Measurements from ENCODE around the gene ITGAL. TPM values are rescaled to one million over a fixed set of nuclear protein-coding genes. Genes with fewer than 3 reads are reported as not detected.

The ITGAL gene
- total and polyA plus RNA-seq, 11 donors = 0.25 to 29.5 (median 1.6) TPM

- peak overlapping the region in 1 of 12 donors; percentile 33 for H3K27ac ChIP-seq
- H3K4me3 ChIP-seq = no peak overlapping the region
- no peak for TF ChIP-seq CTCF (IDR thresholded peaks at IDR 0.05)
- TF ChIP-seq POLR2A (IDR thresholded peaks at IDR 0.05) = no peak
- no peaks in the 10 kb centered on the region for H3K9me3 ChIP-seq
- DNase-seq (no peak), ATAC-seq (no peak)
- no peaks in the 10 kb centered on the region for H3K27me3 ChIP-seq
- H3K36me3 ChIP-seq = peaks cover 0 to 13% (median 8%) of the 10 kb centered on the region in 9 donors
- intact Hi-C loops (cut with DNase I) = loop anchor here in 9 of 10 donors (5.0 to 10.0 kb wide), 6 partner anchors 47 to 460 kb away; partner anchors contain the start of genes SEPHS2 (in 7 of the 9), ZNF688 (in 2 of the 9), ALDOA (in 1 of the 9) and DCTPP1 (in 1 of the 9)
- 92 to 95% (median 94%) methylated on average over 42 to 60 of the region's 60 CpGs for WGBS, 4 donors
- H3K4me1 ChIP-seq = peaks cover 0 to 44% (median 19%) of the 10 kb centered on the region in 12 donors
Measured at GRCh38 chr16:30524575-30525568, 52.3 kb downstream of the ITGAL start.

DNA sequence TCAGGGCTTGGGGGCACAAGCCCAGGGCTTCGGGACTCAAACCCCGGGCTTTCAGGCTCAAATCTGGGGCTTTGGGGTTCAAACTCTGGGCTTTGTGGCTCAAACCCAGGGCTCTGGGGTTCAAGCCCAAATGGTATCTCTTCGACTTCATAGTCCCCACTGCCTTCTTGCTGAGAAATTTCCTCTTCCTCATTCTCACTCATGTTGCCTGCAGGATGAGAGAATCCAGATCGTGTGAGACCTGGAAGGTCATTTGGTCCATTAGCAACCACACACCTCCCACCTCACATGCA lies 53.2 kb downstream of the ITGAL start:
- ATAC-seq (no peak), DNase-seq (no peak)
- no peaks in the 10 kb centered on the region for H3K9me3 ChIP-seq
- H3K27me3 ChIP-seq = no peaks in the 10 kb centered on the region
- peak overlapping the region; percentile 95 to 100 (median 99) for H3K27ac ChIP-seq
- intact Hi-C loops (cut with DNase I) = loop anchor here in 9 of 10 donors (2.0 to 10.0 kb wide), 10 partner anchors 47 to 461 kb away; partner anchors contain the start of genes SEPHS2 (in 8 of the 9), ZNF785 (in 3 of the 9), FBRS (in 2 of the 9) and ZNF688 (in 2 of the 9)
- H3K36me3 ChIP-seq = peaks cover 0 to 16% (median 9%) of the 10 kb centered on the region in 9 donors
- TF ChIP-seq CTCF (IDR thresholded peaks at IDR 0.05) (no peak), POLR2A (IDR thresholded peaks at IDR 0.05) (no peak)
- H3K4me3 ChIP-seq = peak overlapping the region; percentile 35 to 98 (median 86)
- 55 to 66% (median 60%) methylated on average over 4 of the region's 4 CpGs for WGBS, 4 donors
- H3K4me1 ChIP-seq = peaks cover 0 to 44% (median 19%) of the 10 kb centered on the region in 12 donors

- H3K4me3 ChIP-seq = peak within 1 kb of the TSS; percentile 35 to 98 (median 86)
- ATAC-seq = peak in 3 of 4 donors; percentile 5 to 66 (median 64)
- peak within 1 kb of the TSS; percentile 95 to 100 (median 99) for H3K27ac ChIP-seq
- H3K27me3 ChIP-seq = no peaks in the 10 kb centered on the region
- H3K9me3 ChIP-seq = no peaks in the 10 kb centered on the region
- TF ChIP-seq POLR2A (IDR thresholded peaks at IDR 0.05) (peak in 1 of 2 donors; percentile 30), CTCF (IDR thresholded peaks at IDR 0.05) (no peak)
- WGBS, 4 donors = 0 to 1% (median 1%) methylated on average over 2 to 73 of the region's 73 CpGs
- H3K4me1 ChIP-seq = peaks cover 0 to 44% (median 19%) of the 10 kb centered on the region in 12 donors
- peaks cover 0 to 21% (median 14%) of the 10 kb centered on the region in 9 donors for H3K36me3 ChIP-seq
- peak in 3 of 5 donors; percentile 46 to 88 (median 58) for DNase-seq
- intact Hi-C loops (cut with DNase I) = loop anchor here in 9 of 10 donors (2.0 to 10.0 kb wide), 10 partner anchors 46 to 461 kb away; partner anchors contain the start of genes SEPHS2 (in 8 of the 9), ZNF785 (in 3 of the 9), FBRS (in 2 of the 9) and ZNF688 (in 2 of the 9)
Measured at GRCh38 chr16:30526137-30526822, 53.7 kb downstream of the ITGAL start, which contains the start of gene ZNF768. ZNF768 (minus strand) TSS chr16:30526566; CDS start chr16:30526413, 153 bp downstream.

Data from heart left ventricle (tissue), 16 donors.